GM19193 (cell line): ENCODE measurements around the gene ACAD8.

Experiments
- POLR2A ChIP-seq: IDR thresholded peaks from 4 replicates; pipeline ENCODE4 v1.6.1; 2011; ENCODE audit not compliant: insufficient read depth, insufficient read length; ENCODE audit errors: extremely low read depth

Gene ACAD8

DNA sequence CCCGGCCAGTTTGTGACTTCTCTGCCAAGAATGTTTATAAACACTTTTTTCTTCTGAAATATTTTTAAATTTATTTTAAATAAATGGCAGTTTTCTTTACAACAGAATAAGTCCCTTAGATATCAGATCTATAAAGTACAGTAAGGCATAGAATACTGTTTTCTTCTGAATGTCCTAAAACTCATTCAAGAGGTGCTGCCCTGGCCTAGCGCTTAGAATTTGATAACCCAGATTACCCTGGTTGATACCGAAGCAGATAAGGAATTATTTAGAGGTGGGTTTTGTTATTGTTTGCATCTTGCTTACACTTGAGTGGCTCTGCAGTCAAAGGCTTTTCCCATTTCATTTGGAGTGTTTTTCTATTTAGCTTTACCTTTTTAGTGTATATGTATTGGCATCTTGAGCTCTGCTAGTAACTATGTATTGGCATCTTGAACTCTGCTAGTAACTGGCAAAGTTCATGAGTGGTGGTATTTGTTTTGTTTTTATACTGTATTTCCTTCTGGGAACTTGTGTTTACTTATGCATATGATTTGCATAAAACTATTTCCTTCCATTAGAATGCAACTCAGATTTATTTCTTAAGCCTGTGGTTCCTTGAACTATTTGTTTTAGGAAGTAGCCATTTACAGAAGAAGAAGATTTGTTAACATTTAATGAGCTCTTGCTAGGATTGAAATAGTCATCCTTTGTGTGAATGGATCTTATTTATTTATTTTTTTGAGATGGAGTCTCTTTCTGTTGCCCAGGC lies 1.2 kb downstream of the ACAD8 start:
- TF ChIP-seq POLR2A, result no peak

DNA sequence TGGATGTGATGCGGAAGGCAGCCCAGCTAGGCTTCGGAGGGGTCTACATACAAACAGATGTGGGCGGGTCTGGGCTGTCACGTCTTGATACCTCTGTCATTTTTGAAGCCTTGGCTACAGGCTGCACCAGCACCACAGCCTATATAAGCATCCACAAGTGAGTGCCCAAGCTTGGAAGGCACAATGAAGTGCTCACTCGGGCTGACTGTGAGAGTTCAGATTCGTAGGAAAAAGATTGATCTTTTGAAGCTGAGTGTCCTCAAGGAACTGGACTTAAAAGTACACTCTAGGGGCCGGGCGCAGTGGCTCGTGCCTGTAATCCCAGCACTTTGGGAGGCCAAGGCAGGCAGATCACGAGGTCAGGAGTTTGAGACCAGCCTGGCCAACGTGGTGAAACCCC lies 3.7 kb downstream of the ACAD8 start:
- no peak for TF ChIP-seq POLR2A

DNA sequence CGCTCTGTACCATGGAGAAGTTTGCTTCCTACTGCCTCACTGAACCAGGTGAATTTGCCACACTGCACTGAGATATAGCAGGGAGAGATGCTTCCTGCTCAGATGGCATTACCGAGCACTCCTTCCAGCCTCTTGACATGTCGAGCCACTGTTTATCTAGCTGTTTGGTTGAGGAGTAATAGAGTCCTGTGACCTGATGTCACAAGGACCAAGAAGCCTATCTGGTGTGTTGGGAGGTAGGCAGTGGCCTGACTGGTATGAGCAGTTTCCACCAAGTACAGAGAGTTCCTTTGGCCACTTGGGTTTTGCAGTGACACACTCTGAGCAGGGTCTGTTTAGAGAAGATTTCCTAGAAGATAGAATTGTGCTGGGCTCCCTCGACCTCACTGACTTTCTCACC lies 5.2 kb downstream of the ACAD8 start:
- no peak for TF ChIP-seq POLR2A

DNA sequence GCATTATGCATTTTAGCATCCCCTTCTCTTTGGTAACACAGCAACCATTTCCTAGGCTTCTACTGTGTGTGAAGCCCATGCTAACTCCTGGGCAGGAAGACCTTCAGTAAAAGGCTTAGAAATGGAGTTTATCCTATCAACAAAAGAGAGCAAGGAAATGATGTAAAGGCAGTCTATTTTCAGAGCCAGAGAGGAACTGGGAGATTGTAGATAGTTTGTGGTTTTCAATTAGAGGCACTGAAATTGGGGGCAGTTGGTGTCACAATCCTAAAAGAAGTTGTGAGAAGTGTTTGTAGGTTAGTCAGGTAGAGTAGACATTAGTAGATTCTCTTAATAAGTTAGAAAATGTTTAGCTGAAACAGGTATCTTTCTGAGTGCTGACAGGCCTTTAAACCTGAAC lies 7.1 kb downstream of the ACAD8 start:
- TF ChIP-seq POLR2A, result no peak

DNA sequence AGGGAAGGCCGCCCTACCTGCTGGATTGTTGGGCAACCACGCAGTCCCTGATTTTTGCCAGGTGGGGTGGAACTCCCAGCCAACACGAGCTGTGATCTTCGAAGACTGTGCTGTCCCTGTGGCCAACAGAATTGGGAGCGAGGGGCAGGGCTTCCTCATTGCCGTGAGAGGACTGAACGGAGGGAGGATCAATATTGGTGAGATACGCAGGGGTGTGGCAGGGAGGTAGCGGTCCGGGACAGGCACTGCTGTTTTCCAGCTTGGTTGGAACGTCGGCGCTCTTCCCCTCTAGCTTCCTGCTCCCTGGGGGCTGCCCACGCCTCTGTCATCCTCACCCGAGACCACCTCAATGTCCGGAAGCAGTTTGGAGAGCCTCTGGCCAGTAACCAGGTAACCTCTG lies 7.6 kb downstream of the ACAD8 start:
- no peak for TF ChIP-seq POLR2A

DNA sequence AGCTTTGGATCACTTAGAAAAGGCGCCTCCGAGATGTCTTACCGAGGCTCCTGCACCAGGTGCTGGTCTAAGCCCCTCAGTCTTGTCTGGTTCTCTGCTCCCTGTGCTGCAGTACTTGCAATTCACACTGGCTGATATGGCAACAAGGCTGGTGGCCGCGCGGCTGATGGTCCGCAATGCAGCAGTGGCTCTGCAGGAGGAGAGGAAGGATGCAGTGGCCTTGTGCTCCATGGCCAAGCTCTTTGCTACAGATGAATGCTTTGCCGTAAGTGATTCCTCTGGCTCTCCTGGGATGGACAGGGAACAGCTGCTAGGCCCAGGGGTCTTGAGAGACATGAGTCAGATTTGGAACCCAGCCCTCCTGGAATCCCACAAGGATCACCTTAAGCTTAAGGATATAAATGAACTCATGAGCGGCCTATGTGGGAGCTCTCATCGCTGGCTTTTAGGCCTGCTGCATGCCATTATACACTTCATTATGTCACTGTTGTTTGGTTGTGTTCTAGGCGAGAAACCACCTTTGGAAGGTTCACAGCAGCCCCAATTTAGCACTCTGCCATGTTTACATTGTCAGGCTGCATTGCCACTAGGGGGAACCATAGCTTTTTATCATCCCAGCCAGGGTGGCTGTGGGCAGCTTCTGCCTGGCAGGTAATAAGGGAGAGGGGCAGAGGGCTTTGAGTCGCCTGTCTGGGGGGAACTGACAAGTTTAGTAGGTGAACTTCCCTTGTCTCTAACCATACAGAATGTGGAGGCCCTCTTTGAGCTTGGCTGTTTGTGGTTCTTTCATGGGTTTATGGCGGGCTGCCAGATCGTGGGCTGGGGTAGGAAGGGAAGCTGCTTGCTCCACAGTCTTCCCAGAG lies 8.5 kb downstream of the ACAD8 start:
- no peak for TF ChIP-seq POLR2A

DNA sequence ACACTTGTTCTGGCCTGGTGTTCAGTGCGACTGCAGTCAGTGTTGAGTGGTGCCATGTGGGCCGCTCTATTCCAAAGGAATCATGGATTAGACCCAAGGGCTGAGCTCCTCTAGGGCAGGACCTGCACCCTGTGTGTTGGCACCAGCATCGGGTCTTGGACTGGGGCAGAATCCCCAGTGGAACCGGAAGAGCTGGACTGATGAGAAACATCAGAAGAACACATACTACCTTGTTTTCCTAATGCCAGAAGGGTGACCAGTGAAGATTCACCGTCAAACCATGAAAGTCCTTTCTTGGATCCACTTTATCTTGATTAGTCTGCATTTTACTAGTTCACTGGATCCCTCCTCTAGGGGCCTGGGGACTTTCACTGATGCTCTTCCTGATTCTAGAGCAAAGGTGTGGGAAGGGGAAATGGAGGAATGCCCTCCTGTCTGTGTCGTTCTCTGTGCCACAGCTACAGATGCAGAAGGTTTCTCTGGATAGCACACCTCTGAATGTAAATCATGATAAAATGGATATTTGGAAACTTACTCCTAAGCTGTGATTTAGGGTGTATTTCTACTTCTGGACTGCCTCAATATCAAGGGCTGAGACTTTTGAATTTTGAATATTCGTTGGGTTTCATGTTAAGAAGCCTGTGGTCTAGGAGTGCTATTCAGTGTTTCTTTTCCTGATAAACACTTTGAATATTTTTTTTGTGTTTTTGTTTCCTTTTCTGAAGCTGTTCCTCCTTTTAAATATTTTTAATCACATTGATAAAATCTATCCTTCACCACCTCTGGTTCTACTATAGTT lies 11.8 kb downstream of the ACAD8 start:
- no peak for TF ChIP-seq POLR2A

DNA sequence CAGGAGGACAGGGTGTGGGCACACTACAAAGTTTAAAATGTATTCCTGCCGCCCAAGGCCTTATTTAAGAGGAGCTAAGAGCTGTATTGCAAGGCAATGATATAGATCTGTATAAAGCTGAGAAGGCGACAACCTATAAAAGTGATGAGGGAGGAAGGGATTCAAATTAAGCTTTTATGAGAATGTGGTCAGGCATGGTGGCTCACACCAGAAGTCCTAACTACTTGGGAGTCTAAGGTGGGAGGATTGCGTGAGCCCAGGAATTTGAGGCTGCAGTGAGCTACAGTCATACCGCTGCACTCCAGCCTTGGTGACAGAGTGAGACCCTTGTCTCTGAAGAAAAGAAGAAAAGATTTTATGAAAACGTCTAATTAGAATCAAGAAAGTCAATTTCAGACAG lies 13.1 kb downstream of the ACAD8 start:
- TF ChIP-seq POLR2A, result no peak

DNA sequence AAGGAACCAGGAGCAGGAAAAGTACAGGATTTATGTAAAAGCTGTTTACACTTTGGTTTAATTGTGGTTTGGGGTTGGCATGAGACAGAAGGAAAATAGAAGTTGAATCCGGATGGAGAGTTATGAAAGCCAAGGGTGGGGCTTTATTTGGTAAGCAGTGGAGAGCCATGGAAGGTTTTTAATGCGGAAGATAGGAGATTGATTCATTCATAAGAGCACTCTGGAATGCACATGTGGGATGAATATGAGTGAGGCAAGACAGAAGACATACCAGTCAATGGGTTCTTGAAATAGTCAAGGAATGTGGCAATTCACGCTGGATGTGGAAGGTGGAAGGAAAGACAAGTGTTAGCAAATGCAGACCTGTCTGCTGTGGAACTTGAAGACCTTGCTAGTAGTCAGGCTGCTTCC lies 13.5 kb downstream of the ACAD8 start:
- no peak for TF ChIP-seq POLR2A

DNA sequence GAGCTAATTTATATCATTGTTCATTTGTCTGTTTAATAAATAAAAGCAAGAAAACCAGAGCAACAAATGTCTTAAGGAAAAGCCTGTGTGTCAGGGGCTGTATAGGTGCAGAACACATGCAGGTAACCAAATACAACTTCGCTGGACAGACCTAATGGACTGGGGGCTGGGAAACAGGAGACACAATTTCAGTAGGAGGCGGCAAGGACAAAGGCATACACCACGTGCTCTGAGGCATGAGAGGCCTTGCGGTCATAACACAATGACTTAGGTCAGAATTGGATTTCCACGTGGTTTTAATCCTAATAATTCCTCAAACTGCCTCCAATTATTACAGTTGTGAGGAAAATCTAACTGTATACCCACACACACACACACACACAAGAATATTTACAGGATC lies 14.1 kb downstream of the ACAD8 start:
- no peak for TF ChIP-seq POLR2A

DNA sequence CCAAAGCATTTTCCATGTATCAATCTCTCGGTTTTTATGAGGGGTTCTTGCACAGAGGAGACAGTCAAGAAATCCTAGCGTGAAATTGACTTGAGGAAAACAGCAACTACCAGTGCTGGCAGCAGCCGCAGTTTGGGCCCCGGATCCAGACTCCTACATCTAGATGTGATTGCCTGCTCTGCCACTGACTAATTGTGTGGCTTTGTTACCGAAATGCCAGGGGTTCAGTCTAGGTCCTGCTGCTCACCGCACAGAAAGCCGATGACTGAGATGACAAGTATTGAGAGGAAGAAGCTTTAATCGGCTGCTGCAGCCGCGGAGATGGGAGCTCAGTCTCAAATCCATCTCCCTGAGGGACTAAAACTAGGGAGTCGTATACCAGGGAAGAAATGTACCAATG lies 14.6 kb downstream of the ACAD8 start:
- no peak for TF ChIP-seq POLR2A

DNA sequence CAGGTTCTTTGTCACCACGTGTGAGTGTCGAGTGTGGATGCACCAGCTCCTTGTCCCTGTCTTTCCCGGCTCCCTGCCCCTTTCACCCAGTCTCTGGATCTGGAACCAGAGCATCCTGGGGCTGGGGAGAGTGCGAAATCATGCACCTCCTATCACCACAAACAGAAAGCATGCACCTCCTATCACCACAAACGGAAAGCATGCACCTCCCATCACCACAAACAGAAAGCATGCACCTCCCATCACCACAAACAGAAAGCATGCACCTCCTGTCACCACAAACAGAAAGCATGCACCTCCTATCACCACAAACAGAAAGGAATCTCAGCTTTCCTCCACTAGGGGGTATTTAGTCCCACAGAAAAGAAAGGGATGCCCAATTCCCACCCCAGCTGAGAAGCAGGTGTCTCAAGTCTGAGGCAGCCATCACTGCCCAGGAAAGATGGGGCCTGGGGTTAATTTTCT lies 16.9 kb downstream of the ACAD8 start:
- no peak for TF ChIP-seq POLR2A

DNA sequence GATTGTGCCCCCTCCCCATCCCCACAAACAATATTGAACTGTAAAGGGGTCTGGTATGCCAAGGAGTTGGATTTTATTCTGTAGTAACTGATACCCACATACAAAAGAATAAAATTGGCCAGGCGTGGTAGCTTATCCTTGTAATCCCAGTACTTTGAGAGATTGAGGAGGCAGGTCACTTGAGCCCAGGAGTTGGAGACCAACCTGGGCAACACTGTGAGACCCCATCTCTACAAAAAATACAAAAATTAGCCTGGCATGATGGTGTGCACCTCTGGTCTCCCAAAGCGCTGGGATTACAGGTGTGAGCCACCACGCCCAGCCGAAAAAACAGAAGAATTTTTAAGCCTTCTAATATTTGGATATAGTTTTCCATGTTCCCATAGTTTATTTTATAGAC lies 18.6 kb downstream of the ACAD8 start:
- no peak for TF ChIP-seq POLR2A

DNA sequence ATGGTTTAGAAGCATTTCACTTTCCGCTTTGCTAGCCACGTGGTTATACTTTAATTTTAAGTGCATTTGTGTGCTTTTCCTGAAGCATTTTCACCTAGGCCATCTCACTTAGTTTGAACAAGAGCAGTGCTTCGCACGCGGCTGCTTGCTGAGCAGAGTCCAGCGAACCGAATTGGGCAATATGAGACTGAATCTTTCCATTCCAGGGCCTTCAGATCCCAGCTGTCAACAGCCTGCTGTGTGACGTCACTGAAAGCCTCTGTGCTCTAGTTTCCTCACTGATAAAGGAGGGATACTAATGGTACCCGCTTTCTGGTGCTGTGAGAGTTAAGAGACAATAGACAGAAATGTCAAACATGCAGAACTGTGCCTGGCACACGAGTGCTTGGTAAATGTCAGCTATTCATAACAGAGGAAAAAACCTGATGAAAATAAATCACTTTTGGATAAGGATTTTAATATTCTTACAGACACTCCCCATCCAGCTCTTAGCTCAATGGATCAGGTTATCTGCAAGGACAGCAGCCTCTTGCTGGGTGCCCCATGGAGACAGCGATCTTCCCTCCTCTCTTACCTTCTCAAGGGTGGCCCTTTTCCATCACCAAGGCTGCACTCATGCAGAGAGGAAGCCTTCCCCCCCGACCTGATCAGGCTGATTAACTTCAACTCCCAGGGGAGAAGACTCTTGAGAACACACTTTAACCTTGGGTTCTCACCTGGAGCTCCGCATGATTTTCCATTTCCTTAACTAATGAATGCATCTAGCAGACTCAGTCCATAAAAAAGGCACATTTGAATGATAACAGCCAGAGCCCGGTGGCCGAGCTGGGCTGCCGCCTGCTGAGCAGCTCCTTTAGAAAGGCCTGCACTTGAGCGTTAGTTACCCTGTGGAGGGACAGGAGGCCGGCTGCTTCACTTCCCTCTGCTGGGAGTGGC lies 19.3 kb downstream of the ACAD8 start:
- TF ChIP-seq POLR2A, result no peak
